H1 (cell line): ENCODE results near the gene NUP210L. TPM values are rescaled to one million over a fixed set of nuclear protein-coding genes. Genes with fewer than 3 reads are reported as not detected.

Experiments
- CTBP2 ChIP-seq: IDR thresholded peaks from 2 replicates; pipeline ENCODE4 v1.7.0; 2011; ENCODE audit warnings: borderline replicate concordance, mild to moderate bottlenecking, moderate library complexity, mixed read lengths, low read length; ENCODE audit not compliant: insufficient read depth, insufficient read length
- MAFK ChIP-seq: IDR thresholded peaks from 2 replicates; pipeline ENCODE4 v1.6.1; 2012; ENCODE audit warnings: low read depth, mild to moderate bottlenecking, improper control_type of control experiment, low read length
- SP2 ChIP-seq: IDR thresholded peaks from 2 replicates; pipeline ENCODE4 v1.6.1; 2012; ENCODE audit warnings: mild to moderate bottlenecking, low read length, inconsistent platforms
- polyA plus RNA-seq, 7 experiments: library from polyadenylated mRNA; depleted of rRNA in 3 of 7; stranded (reverse) in 5 of 7; unstranded in 2 of 7; fragments of >200 nt in 5 of 7; fragments of 200-250 nt in 2 of 7; gene quantifications; 1 replicate in 5 of 7; 2 replicates in 1 of 7; 4 replicates in 1 of 7; pipeline versions ENCODE4 v1.2.1 to v1.2.3, GENCODE V29; 2011 to 2013; ENCODE audit warnings: missing spikeins in 2 of 7, mixed read lengths in 2 of 7
- total RNA-seq: library from RNA; stranded (reverse); fragmentation: NEBNext Ultra II Directional; extraction: Animal tissue kit (Norgen Biotek cat#: 25700); gene quantifications from 2 replicates; pipeline ENCODE4 v1.2.1, GENCODE V29; 2021

The NUP210L gene
- total and polyA plus RNA-seq, 2 of the 8 experiments (the other 6 are each of a cell fraction or from before 2014, with no cell fraction given), result not detected

GRCh38 chr1:154154534-154155191, at the start of gene NUP210L (continued):
- no peak for TF ChIP-seq CTBP2
- TF ChIP-seq SP2, result no peak
- no peak for TF ChIP-seq MAFK
